Trophoblast cell (in vitro differentiated cells and primary cell): ENCODE data around the gene CLPTM1L.

Source experiments
- DNase-seq, 2 donors: peaks; one replicate each; pipeline ENCODE4 v3.0.0-alpha.2; 2016
- H2AFZ ChIP-seq: 2 replicates; pipeline ENCODE4 v1.6.1; 2013; ENCODE audit warnings: low read length, moderate library complexity, mild to moderate bottlenecking; ENCODE audit not compliant: insufficient read depth, poor library complexity
- H2AK5ac ChIP-seq: 2 replicates; pipeline ENCODE4 v1.6.1; 2013; ENCODE audit warnings: mild to moderate bottlenecking, low read length
- H2BK120ac ChIP-seq: 2 replicates; pipeline ENCODE4 v1.6.1; 2013; ENCODE audit warnings: low read length, mild to moderate bottlenecking, moderate library complexity; ENCODE audit not compliant: insufficient read depth, poor library complexity
- H2BK12ac ChIP-seq: 2 replicates; pipeline ENCODE4 v1.6.1; 2013; ENCODE audit warnings: mild to moderate bottlenecking, low read length, moderate library complexity
- H2BK5ac ChIP-seq: 2 replicates; pipeline ENCODE4 v1.6.1; 2013; ENCODE audit warnings: low read length, low read depth, moderate library complexity, mild to moderate bottlenecking; ENCODE audit not compliant: poor library complexity
- H3K14ac ChIP-seq: 2 replicates; pipeline ENCODE4 v1.6.1; 2013; ENCODE audit warnings: mild to moderate bottlenecking, low read length
- H3K18ac ChIP-seq: 2 replicates; pipeline ENCODE4 v1.6.1; 2013; ENCODE audit warnings: mild to moderate bottlenecking, low read length
- H3K23ac ChIP-seq: 2 replicates; pipeline ENCODE4 v1.6.1; 2013; ENCODE audit warnings: low read length
- H3K27ac ChIP-seq: 2 replicates; pipeline ENCODE4 v1.5.1; 2013; ENCODE audit warnings: low read depth, mild to moderate bottlenecking, inconsistent platforms, low read length, moderate library complexity
- H3K27me3 ChIP-seq: 2 replicates; pipeline ENCODE4 v1.6.1; 2013; ENCODE audit warnings: inconsistent platforms, mild to moderate bottlenecking, low read length, moderate library complexity; ENCODE audit not compliant: insufficient read depth
- H3K36me3 ChIP-seq, 2 experiments: 1 replicate in 1 of 2; 2 replicates in 1 of 2; pipeline ENCODE4 v1.6.1; 2013; ENCODE audit warnings: low read length in 2 of 2, mild to moderate bottlenecking in 2 of 2, moderate library complexity in 1 of 2; ENCODE audit not compliant: insufficient read depth in 2 of 2, control insufficient read depth in 1 of 2
- H3K4ac ChIP-seq: 2 replicates; pipeline ENCODE4 v1.6.1; 2013; ENCODE audit warnings: low read depth, mild to moderate bottlenecking, low read length, moderate library complexity
- H3K4me1 ChIP-seq, 2 experiments: 1 replicate in 1 of 2; 2 replicates in 1 of 2; pipeline ENCODE4 v1.6.1; 2013; ENCODE audit warnings: low read length in 2 of 2, mild to moderate bottlenecking in 2 of 2, moderate library complexity in 1 of 2; ENCODE audit not compliant: insufficient read depth in 2 of 2, control insufficient read depth in 1 of 2
- H3K4me2 ChIP-seq: 2 replicates; pipeline ENCODE4 v1.6.1; 2013; ENCODE audit warnings: inconsistent platforms, mild to moderate bottlenecking, low read length, moderate library complexity
- H3K4me3 ChIP-seq: 2 replicates; pipeline ENCODE4 v1.5.1; 2013; ENCODE audit warnings: mild to moderate bottlenecking, low read depth, low read length, inconsistent platforms
- H3K79me1 ChIP-seq: one replicate; pipeline ENCODE4 v1.6.1; 2013; ENCODE audit warnings: low read length
- H3K79me2 ChIP-seq: 2 replicates; pipeline ENCODE4 v1.6.1; 2013; ENCODE audit warnings: low read length, mild to moderate bottlenecking; ENCODE audit not compliant: control insufficient read depth, insufficient read depth, poor library complexity
- H3K9ac ChIP-seq: 2 replicates; pipeline ENCODE4 v1.6.1; 2013; ENCODE audit warnings: mild to moderate bottlenecking, low read length
- H3K9me3 ChIP-seq: 2 replicates; pipeline ENCODE4 v1.6.1; 2013; ENCODE audit warnings: low read depth, mild to moderate bottlenecking, control low read depth, inconsistent platforms, low read length; ENCODE audit not compliant: insufficient read depth
- H4K12ac ChIP-seq: 2 replicates; pipeline ENCODE4 v1.6.1; 2013; ENCODE audit warnings: low read depth, mild to moderate bottlenecking, low read length, moderate library complexity
- H4K8ac ChIP-seq: 2 replicates; pipeline ENCODE4 v1.6.1; 2013; ENCODE audit warnings: low read depth, mild to moderate bottlenecking, low read length, moderate library complexity
- H4K91ac ChIP-seq: one replicate; pipeline ENCODE4 v1.6.1; 2013; ENCODE audit warnings: low read depth, mild to moderate bottlenecking, low read length, moderate library complexity
- WGBS: extraction: QIAGEN DNeasy Blood & Tissue Kit; methylation state at CpG from one replicate; pipeline ENCODE4 v1.1.7; 2013; ENCODE audit warnings: missing lambda C conversion rate; ENCODE audit not compliant: insufficient read length, insufficient coverage; ENCODE audit errors: extremely low coverage; 5-methylcytosine and 5-hydroxymethylcytosine counted together

The CLPTM1L gene

GRCh38 chr5:1319436-1320256 lies 25.3 kb downstream of the CLPTM1L start:
- H3K36me3 ChIP-seq = peaks cover 66% of the 10 kb centered on the region in 2 experiments
- H3K4ac ChIP-seq = no peak overlapping the region
- no peak overlapping the region for H2BK120ac ChIP-seq
- no peak overlapping the region for H2BK12ac ChIP-seq
- no CpG with 5 or more reads among the region's 21 CpGs for WGBS
- no peak overlapping the region for H3K18ac ChIP-seq
- no peak overlapping the region for H3K27ac ChIP-seq
- no peaks in the 10 kb centered on the region for H3K79me2 ChIP-seq
- no peak overlapping the region for H3K9ac ChIP-seq
- no peaks in the 10 kb centered on the region for H3K4me1 ChIP-seq
- H3K4me2 ChIP-seq = no peak overlapping the region
- H3K9me3 ChIP-seq = peaks cover 6% of the 10 kb centered on the region
- no peak for DNase-seq
- H3K23ac ChIP-seq = no peak overlapping the region
- H4K8ac ChIP-seq = no peak overlapping the region
- no peaks in the 10 kb centered on the region for H3K79me1 ChIP-seq
- H2BK5ac ChIP-seq = no peak overlapping the region
- H3K27me3 ChIP-seq = no peaks in the 10 kb centered on the region
- no peak overlapping the region for H4K12ac ChIP-seq
- no peak overlapping the region for H4K91ac ChIP-seq
- H2AK5ac ChIP-seq = no peak overlapping the region
- H3K14ac ChIP-seq = no peak overlapping the region
- H3K4me3 ChIP-seq = no peak overlapping the region
- no peak overlapping the region for H2AFZ ChIP-seq

GRCh38 chr5:1318659-1319251 lies 26.1 kb downstream of the CLPTM1L start:
- Histone ChIP-seq H2AFZ (no peak overlapping the region), H2BK12ac (no peak overlapping the region), H4K91ac (no peak overlapping the region), H3K79me2 (no peaks in the 10 kb centered on the region), H4K12ac (no peak overlapping the region), H3K4me1 (no peaks in the 10 kb centered on the region), H3K36me3 (peaks cover 57 to 59% of the 10 kb centered on the region in 2 experiments), H3K23ac (no peak overlapping the region), H3K14ac (no peak overlapping the region), H3K4me3 (no peak overlapping the region), H3K9me3 (peaks cover 6% of the 10 kb centered on the region), H3K4ac (no peak overlapping the region), H2BK5ac (no peak overlapping the region), H2AK5ac (no peak overlapping the region), H3K9ac (no peak overlapping the region), H3K4me2 (no peak overlapping the region), H2BK120ac (no peak overlapping the region), H3K27ac (no peak overlapping the region), H3K79me1 (no peaks in the 10 kb centered on the region), H3K18ac (no peak overlapping the region), H4K8ac (no peak overlapping the region), H3K27me3 (no peaks in the 10 kb centered on the region)
- DNase-seq = no peak
- WGBS = no CpG with 5 or more reads among the region's 29 CpGs

- no peak overlapping the region for H2BK12ac ChIP-seq
- no CpG with 5 or more reads among the region's 26 CpGs for WGBS
- no peak for DNase-seq
Observed at GRCh38 chr5:1317921-1318565, 26.9 kb downstream of the CLPTM1L start.

GRCh38 chr5:1316588-1317340 lies 28.1 kb downstream of the CLPTM1L start:
- H3K79me2 ChIP-seq = no peaks in the 10 kb centered on the region
- H4K12ac ChIP-seq = no peak overlapping the region
- no peak overlapping the region for H3K4me2 ChIP-seq
- no peak for DNase-seq
- H3K9ac ChIP-seq = no peak overlapping the region
- H3K23ac ChIP-seq = no peak overlapping the region
- H3K36me3 ChIP-seq = peaks cover 40% of the 10 kb centered on the region in 2 experiments
- no peak overlapping the region for H4K91ac ChIP-seq
- H2BK5ac ChIP-seq = no peak overlapping the region
- H4K8ac ChIP-seq = no peak overlapping the region
- H3K27ac ChIP-seq = no peak overlapping the region
- no peaks in the 10 kb centered on the region for H3K4me1 ChIP-seq
- no peaks in the 10 kb centered on the region for H3K27me3 ChIP-seq
- H3K79me1 ChIP-seq = no peaks in the 10 kb centered on the region
- no peak overlapping the region for H2AK5ac ChIP-seq
- WGBS = no CpG with 5 or more reads among the region's 17 CpGs
- H2BK120ac ChIP-seq = no peak overlapping the region
- H3K4me3 ChIP-seq = no peak overlapping the region
- H2BK12ac ChIP-seq = no peak overlapping the region
- H3K18ac ChIP-seq = no peak overlapping the region
- H2AFZ ChIP-seq = no peak overlapping the region
- H3K4ac ChIP-seq = no peak overlapping the region
- H3K14ac ChIP-seq = no peak overlapping the region
- H3K9me3 ChIP-seq = peaks cover 9% of the 10 kb centered on the region

More at GRCh38 chr5:1317921-1318565, 26.9 kb downstream of the CLPTM1L start:
- Histone ChIP-seq H3K4me2 (no peak overlapping the region), H3K4me1 (no peaks in the 10 kb centered on the region), H2BK120ac (no peak overlapping the region), H3K79me2 (no peaks in the 10 kb centered on the region), H3K79me1 (no peaks in the 10 kb centered on the region), H4K12ac (no peak overlapping the region), H3K4me3 (no peak overlapping the region), H3K14ac (no peak overlapping the region), H3K36me3 (peaks cover 50 to 52% of the 10 kb centered on the region in 2 experiments), H3K9me3 (peaks cover 6% of the 10 kb centered on the region), H2AFZ (no peak overlapping the region), H4K8ac (no peak overlapping the region), H3K18ac (no peak overlapping the region), H3K9ac (no peak overlapping the region), H3K23ac (no peak overlapping the region), H3K4ac (no peak overlapping the region), H3K27ac (no peak overlapping the region), H3K27me3 (no peaks in the 10 kb centered on the region), H2AK5ac (no peak overlapping the region), H4K91ac (no peak overlapping the region), H2BK5ac (no peak overlapping the region)
